ENCODE measurements around the gene IFT27. TPM values are rescaled to one million over a fixed set of nuclear protein-coding genes. Genes with fewer than 3 reads are reported as not detected.

IFT27 gene
- total and polyA plus RNA-seq, 2 donors: 23.0 to 33.9 TPM

GRCh38 chr22:36816636-36817524, 41.0 kb upstream of the IFT27 start, which contains the start of gene PVALB:
Gene PVALB, minus strand, starts transcription at chr22:36817035. Its CDS starts 30 bp downstream, at chr22:36817005.
- no peak within 1 kb of the TSS for H3K4me3 ChIP-seq (ENCODE audit: low read length in 2 of 2)
- no peaks in the 10 kb centered on the region for H3K4me1 ChIP-seq (ENCODE audit: control insufficient read depth in 2 of 2, insufficient read depth in 2 of 2, low read length in 2 of 2)
- no peak within 1 kb of the TSS for H3K27ac ChIP-seq (ENCODE audit: low read depth in 1 of 2, low read length in 1 of 2)
- peaks cover 0 to 3% of the 10 kb centered on the region in 2 donors for H3K9me3 ChIP-seq (ENCODE audit: control insufficient read depth in 2 of 2, insufficient read depth in 1 of 2, low read length in 1 of 2)
- H3K27me3 ChIP-seq (ENCODE audit: control insufficient read depth in 2 of 2, insufficient read depth in 1 of 2, low read length in 1 of 2): peaks cover 42 to 89% of the 10 kb centered on the region in 2 donors
- WGBS: 4% methylated on average over 75 of the region's 75 CpGs
- H3K36me3 ChIP-seq (ENCODE audit: control insufficient read depth in 2 of 2, insufficient read depth in 2 of 2, low read length in 1 of 2): no peaks in the 10 kb centered on the region
- no peak for DNase-seq (ENCODE audit: low read depth in 6 of 9, low spot score in 9 of 9)

- WGBS: 5% methylated on average over 12 of the region's 12 CpGs
- Histone ChIP-seq H3K9me3 (ENCODE audit: control insufficient read depth in 2 of 2, insufficient read depth in 1 of 2, low read length in 1 of 2) (peaks cover 0 to 3% of the 10 kb centered on the region in 2 donors), H3K27me3 (ENCODE audit: control insufficient read depth in 2 of 2, insufficient read depth in 1 of 2, low read length in 1 of 2) (peaks cover 42 to 93% of the 10 kb centered on the region in 2 donors), H3K27ac (ENCODE audit: low read depth in 1 of 2, low read length in 1 of 2) (no peak overlapping the region), H3K4me1 (ENCODE audit: control insufficient read depth in 2 of 2, insufficient read depth in 2 of 2, low read length in 2 of 2) (no peaks in the 10 kb centered on the region), H3K36me3 (ENCODE audit: control insufficient read depth in 2 of 2, insufficient read depth in 2 of 2, low read length in 1 of 2) (no peaks in the 10 kb centered on the region), H3K4me3 (ENCODE audit: low read length in 2 of 2) (no peak overlapping the region)
- DNase-seq (ENCODE audit: low read depth in 6 of 9, low spot score in 9 of 9): no peak
These were observed 40.4 kb upstream of the IFT27 start for GRCh38 chr22:36816339-36816635.

GRCh38 chr22:36815558-36816338, 39.8 kb upstream of the IFT27 start:
- 38% methylated on average over 8 of the region's 8 CpGs for WGBS
- H3K27ac ChIP-seq (ENCODE audit: low read depth in 1 of 2, low read length in 1 of 2): no peak overlapping the region
- DNase-seq (ENCODE audit: low read depth in 6 of 9, low spot score in 9 of 9): no peak
- H3K36me3 ChIP-seq (ENCODE audit: control insufficient read depth in 2 of 2, insufficient read depth in 2 of 2, low read length in 1 of 2): no peaks in the 10 kb centered on the region
- peaks cover 42 to 91% of the 10 kb centered on the region in 2 donors for H3K27me3 ChIP-seq (ENCODE audit: control insufficient read depth in 2 of 2, insufficient read depth in 1 of 2, low read length in 1 of 2)
- H3K9me3 ChIP-seq (ENCODE audit: control insufficient read depth in 2 of 2, insufficient read depth in 1 of 2, low read length in 1 of 2): peaks cover 0 to 3% of the 10 kb centered on the region in 2 donors
- H3K4me3 ChIP-seq (ENCODE audit: low read length in 2 of 2): no peak overlapping the region
- H3K4me1 ChIP-seq (ENCODE audit: control insufficient read depth in 2 of 2, insufficient read depth in 2 of 2, low read length in 2 of 2): no peaks in the 10 kb centered on the region

GRCh38 chr22:36814801-36815200, 38.9 kb upstream of the IFT27 start:
- WGBS: 86% methylated on average over 10 of the region's 10 CpGs
- Histone ChIP-seq H3K27me3 (ENCODE audit: control insufficient read depth in 2 of 2, insufficient read depth in 1 of 2, low read length in 1 of 2) (peaks cover 42 to 83% of the 10 kb centered on the region in 2 donors), H3K4me1 (ENCODE audit: control insufficient read depth in 2 of 2, insufficient read depth in 2 of 2, low read length in 2 of 2) (no peaks in the 10 kb centered on the region), H3K27ac (ENCODE audit: low read depth in 1 of 2, low read length in 1 of 2) (no peak overlapping the region), H3K9me3 (ENCODE audit: control insufficient read depth in 2 of 2, insufficient read depth in 1 of 2, low read length in 1 of 2) (peaks cover 0 to 3% of the 10 kb centered on the region in 2 donors), H3K36me3 (ENCODE audit: control insufficient read depth in 2 of 2, insufficient read depth in 2 of 2, low read length in 1 of 2) (no peaks in the 10 kb centered on the region), H3K4me3 (ENCODE audit: low read length in 2 of 2) (no peak overlapping the region)
- DNase-seq (ENCODE audit: low read depth in 6 of 9, low spot score in 9 of 9): no peak

- no peaks in the 10 kb centered on the region for H3K36me3 ChIP-seq (ENCODE audit: control insufficient read depth in 2 of 2, insufficient read depth in 2 of 2, low read length in 1 of 2)
- WGBS: 86% methylated on average over 3 of the region's 3 CpGs
- H3K27me3 ChIP-seq (ENCODE audit: control insufficient read depth in 2 of 2, insufficient read depth in 1 of 2, low read length in 1 of 2): peaks cover 15 to 55% of the 10 kb centered on the region in 2 donors
- no peak overlapping the region for H3K4me3 ChIP-seq (ENCODE audit: low read length in 2 of 2)
- H3K4me1 ChIP-seq (ENCODE audit: control insufficient read depth in 2 of 2, insufficient read depth in 2 of 2, low read length in 2 of 2): peaks cover 8 to 19% of the 10 kb centered on the region in 2 donors
- H3K27ac ChIP-seq (ENCODE audit: low read depth in 1 of 2, low read length in 1 of 2): no peak overlapping the region
- DNase-seq (ENCODE audit: low read depth in 6 of 9, low spot score in 9 of 9): no peak
- no peaks in the 10 kb centered on the region for H3K9me3 ChIP-seq (ENCODE audit: control insufficient read depth in 2 of 2, insufficient read depth in 1 of 2, low read length in 1 of 2)
These were observed 35.3 kb upstream of the IFT27 start for GRCh38 chr22:36811094-36811800.

- peaks cover 5 to 41% of the 10 kb centered on the region in 2 donors for H3K27me3 ChIP-seq (ENCODE audit: control insufficient read depth in 2 of 2, insufficient read depth in 1 of 2, low read length in 1 of 2)
- DNase-seq (ENCODE audit: low read depth in 6 of 9, low spot score in 9 of 9): no peak
- H3K36me3 ChIP-seq (ENCODE audit: control insufficient read depth in 2 of 2, insufficient read depth in 2 of 2, low read length in 1 of 2): no peaks in the 10 kb centered on the region
- H3K4me3 ChIP-seq (ENCODE audit: low read length in 2 of 2): no peak overlapping the region
- H3K4me1 ChIP-seq (ENCODE audit: control insufficient read depth in 2 of 2, insufficient read depth in 2 of 2, low read length in 2 of 2): peaks cover 8 to 19% of the 10 kb centered on the region in 2 donors
- no peaks in the 10 kb centered on the region for H3K9me3 ChIP-seq (ENCODE audit: control insufficient read depth in 2 of 2, insufficient read depth in 1 of 2, low read length in 1 of 2)
- 97% methylated on average over 6 of the region's 6 CpGs for WGBS
- no peak overlapping the region for H3K27ac ChIP-seq (ENCODE audit: low read depth in 1 of 2, low read length in 1 of 2)
These were observed 33.4 kb upstream of the IFT27 start for GRCh38 chr22:36809351-36809750.

- Histone ChIP-seq H3K27ac (ENCODE audit: low read depth in 1 of 2, low read length in 1 of 2) (peak overlapping the region in 1 of 2 donors; percentile 26), H3K4me3 (ENCODE audit: low read length in 2 of 2) (no peak overlapping the region), H3K36me3 (ENCODE audit: control insufficient read depth in 2 of 2, insufficient read depth in 2 of 2, low read length in 1 of 2) (no peaks in the 10 kb centered on the region), H3K4me1 (ENCODE audit: control insufficient read depth in 2 of 2, insufficient read depth in 2 of 2, low read length in 2 of 2) (peaks cover 8 to 19% of the 10 kb centered on the region in 2 donors), H3K9me3 (ENCODE audit: control insufficient read depth in 2 of 2, insufficient read depth in 1 of 2, low read length in 1 of 2) (no peaks in the 10 kb centered on the region), H3K27me3 (ENCODE audit: control insufficient read depth in 2 of 2, insufficient read depth in 1 of 2, low read length in 1 of 2) (peaks cover 1 to 40% of the 10 kb centered on the region in 2 donors)
- DNase-seq (ENCODE audit: low read depth in 6 of 9, low spot score in 9 of 9): peak in 7 of 9 donors; percentile 6 to 64 (median 16)
- 3% methylated on average over 1 of the region's 1 CpG for WGBS
These were observed 32.9 kb upstream of the IFT27 start for GRCh38 chr22:36808721-36809344.

GRCh38 chr22:36807627-36808026, 31.7 kb upstream of the IFT27 start:
- Histone ChIP-seq H3K27me3 (ENCODE audit: control insufficient read depth in 2 of 2, insufficient read depth in 1 of 2, low read length in 1 of 2) (peaks cover 0 to 29% of the 10 kb centered on the region in 2 donors), H3K27ac (ENCODE audit: low read depth in 1 of 2, low read length in 1 of 2) (no peak overlapping the region), H3K4me1 (ENCODE audit: control insufficient read depth in 2 of 2, insufficient read depth in 2 of 2, low read length in 2 of 2) (peaks cover 8 to 19% of the 10 kb centered on the region in 2 donors), H3K9me3 (ENCODE audit: control insufficient read depth in 2 of 2, insufficient read depth in 1 of 2, low read length in 1 of 2) (no peaks in the 10 kb centered on the region), H3K4me3 (ENCODE audit: low read length in 2 of 2) (no peak overlapping the region), H3K36me3 (ENCODE audit: control insufficient read depth in 2 of 2, insufficient read depth in 2 of 2, low read length in 1 of 2) (no peaks in the 10 kb centered on the region)
- WGBS: 97% methylated on average over 7 of the region's 7 CpGs
- no peak for DNase-seq (ENCODE audit: low read depth in 6 of 9, low spot score in 9 of 9)

Measured in thymus (tissue), 11 donors.